ENCODE measurements around the gene ZNF664.

Gene ZNF664

DNA sequence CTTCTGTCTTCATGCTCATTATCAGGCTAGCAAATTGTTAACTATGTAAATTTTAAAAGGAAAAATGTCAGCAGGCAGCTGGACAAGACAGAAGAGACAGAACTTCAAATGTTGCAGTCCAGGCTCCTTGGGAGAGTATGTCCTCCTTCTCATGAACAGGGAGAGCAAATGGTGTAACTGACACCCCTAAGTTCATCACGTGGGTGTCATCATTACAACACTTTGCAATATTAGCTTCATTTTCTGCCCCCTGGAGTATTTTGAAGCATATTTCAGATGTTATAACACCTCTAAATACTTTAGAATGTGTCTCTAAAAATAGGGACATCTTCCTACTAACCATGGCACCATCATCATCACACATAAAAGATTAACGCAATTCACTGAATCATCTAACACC is 62.1 kb downstream of the ZNF664 start:
- no peak for DNase-seq

DNA sequence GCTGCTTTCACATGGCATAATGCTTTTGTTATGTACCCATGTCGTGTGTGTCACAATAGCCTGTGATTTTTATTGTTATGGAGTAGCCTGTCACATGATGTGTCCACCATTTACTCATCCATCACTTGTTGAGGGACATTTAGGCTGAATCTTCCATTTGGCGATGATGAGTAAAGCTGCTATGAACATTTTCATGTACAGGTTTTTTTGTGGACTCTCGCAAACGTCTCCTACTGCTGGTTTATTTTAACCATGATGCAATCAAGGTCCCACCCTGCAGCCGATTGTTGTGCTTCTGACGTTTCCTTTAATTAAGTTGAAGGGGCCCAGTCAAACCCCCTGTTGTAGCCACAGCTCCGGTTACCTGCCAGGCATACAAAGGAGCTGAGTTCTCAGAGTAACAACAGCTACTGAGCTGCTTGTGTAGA is 63.2 kb downstream of the ZNF664 start:
- DNase-seq = no peak

DNA sequence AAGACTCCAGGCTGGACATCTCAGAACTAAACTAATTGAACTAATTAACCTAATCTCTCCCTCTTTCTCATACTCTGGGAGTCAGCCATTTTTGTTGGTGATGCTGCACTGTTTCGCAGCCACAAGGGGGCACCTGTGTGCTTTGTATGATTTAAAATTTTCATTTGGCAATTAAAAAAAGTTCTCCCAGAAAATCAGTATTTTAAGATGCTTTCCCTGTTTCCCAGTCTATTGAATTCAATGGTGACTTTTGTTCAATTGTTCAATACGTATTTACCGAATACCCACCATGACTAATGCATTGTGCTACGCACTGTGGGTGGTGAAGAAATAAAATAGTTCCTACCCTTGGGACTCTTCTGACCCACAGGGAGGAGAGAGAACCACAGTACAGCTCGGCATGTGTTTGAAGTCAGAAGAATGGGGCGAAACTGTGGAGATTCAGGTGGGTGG is 63.7 kb downstream of the ZNF664 start:
- peak; percentile 75 for DNase-seq

DNA sequence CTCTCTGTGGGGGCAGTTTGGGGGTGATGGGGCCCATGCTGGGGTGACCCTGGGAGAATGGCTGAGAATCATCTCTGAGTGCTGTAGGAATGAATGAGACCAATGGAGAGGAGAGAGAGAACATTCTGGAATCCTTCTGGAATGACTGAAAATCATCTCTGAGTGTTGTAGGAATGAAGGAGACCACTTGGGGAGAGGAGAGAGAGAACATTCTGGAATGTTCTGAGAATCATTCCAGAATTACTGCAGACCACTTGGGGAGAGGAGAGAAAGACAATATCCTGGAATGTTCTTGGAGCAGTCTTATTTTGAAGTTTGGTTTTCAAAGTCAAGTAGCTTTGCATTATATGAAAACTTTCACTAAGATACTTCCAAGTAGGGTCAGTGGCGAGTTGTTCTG is 64.3 kb downstream of the ZNF664 start:
- no peak for DNase-seq

DNA sequence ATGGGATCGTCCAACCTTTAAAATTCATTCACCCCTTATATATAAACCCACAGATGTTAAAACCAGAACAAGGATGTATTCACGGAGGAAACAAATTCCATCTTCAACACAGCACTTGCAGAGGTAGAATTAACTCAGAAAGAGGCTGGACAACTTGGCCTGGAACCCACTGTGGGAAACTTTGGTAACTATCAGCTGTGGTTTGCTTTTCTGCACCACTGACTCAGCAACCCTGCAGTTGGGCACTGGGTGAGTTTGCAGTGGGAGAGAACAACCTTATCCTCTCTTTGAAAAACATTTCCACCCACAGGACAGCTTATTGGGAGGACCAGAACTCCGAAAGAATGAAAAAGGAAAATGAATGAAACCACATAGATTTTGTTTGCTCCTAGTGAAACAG is 66.3 kb downstream of the ZNF664 start:
- DNase-seq = no peak

DNA sequence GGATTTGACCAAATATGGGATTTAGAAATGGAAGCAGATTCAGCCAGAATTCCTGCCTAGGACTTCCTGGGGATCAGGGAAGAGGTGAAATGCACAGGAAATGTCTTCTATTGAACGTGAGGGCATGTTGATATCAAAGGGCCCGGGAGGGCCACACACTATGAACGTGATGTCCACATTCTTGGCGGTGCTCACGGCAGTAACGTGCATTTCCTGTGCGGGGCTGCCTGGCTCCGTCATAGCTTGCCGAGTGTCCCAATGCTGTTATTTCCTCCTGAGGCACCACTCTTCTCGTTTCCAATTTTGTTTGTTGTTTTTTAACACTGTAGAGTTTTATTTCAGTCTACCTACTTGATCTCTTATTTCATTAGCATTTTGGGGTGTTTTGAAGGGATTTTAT is 67.3 kb downstream of the ZNF664 start:
- no peak for DNase-seq

DNA sequence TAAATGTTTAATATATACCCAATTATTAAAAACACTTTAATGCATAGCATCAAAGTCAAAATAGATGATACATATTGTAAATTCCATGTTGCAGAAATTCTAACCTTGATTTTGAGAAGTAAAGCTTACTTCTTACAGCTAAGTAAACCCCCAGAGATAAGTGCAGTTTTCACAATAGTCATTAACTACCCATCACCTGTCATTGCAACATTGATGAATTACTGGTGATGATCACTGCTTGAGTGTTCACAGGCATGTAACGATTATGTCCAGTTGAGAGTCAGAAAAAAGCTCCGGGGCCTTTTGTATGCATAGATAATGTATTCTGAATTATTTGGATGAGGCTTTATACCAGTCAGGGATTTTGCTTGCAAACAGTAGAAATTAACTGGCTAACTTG is 67.7 kb downstream of the ZNF664 start:
- no peak for DNase-seq

DNA sequence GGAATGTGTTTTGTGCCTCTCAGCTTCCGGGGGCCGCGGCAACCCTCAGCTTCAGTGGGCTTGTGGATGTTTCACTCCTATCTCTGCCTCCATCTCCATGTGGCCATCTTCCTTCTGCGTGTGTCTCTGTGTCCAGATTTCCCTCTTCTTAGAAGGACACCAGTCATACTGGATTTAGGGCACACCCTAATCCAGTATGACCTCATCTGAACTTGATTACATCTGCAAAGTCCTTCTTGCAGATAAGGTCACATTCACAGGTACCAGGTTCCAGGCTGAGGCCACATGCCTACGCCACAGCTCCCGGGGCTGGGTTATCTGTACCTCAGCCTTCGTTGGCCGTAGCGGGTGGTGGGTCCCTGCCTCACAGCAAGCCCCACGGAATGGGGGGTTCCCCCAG is 68.9 kb downstream of the ZNF664 start:
- DNase-seq = no peak

DNA sequence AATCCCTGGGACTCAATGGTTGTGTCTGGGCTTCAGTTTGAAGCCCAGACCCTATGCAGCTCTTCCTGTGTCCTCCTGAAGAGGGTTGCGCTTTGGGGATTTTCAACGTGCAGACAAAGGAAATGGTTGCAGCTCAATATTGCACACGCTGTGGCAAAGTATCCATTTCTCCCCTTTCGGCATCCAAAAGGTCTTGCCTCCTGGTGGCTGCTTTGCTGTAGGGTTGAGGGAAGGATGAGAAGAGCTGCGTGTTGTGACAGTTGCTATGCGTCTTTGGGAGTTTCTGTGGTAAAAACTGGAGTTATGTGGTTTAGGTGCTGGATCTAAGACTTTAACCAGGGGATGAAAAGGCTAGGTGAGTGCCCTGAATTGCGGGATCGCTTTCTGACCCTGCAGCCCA is 71.0 kb downstream of the ZNF664 start:
- DNase-seq = no peak

DNA sequence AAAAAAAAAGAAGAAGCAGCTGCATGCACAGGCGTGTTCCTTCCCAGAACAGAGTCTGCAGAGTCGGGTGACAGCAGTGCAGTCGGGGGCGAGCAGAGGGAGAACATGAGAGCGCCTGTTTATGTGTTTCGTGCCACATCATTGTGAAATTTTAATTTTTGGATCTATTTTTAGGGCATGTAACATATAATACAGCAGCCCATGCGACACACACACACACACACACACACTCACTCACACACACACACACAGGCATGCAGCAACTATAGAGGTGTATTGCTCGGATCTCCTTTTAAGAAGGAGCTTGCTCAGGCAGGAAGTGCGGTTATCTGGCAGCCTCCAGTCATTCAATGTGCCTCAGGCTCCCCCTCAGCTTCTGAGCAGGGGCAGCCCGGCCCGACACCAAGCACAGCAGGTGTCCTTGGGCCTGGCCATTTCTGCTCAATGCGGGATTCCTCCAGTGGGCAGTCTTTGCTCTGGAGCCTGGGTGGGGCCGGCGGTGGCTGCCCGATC is 71.8 kb downstream of the ZNF664 start:
- DNase-seq = no peak

DNA sequence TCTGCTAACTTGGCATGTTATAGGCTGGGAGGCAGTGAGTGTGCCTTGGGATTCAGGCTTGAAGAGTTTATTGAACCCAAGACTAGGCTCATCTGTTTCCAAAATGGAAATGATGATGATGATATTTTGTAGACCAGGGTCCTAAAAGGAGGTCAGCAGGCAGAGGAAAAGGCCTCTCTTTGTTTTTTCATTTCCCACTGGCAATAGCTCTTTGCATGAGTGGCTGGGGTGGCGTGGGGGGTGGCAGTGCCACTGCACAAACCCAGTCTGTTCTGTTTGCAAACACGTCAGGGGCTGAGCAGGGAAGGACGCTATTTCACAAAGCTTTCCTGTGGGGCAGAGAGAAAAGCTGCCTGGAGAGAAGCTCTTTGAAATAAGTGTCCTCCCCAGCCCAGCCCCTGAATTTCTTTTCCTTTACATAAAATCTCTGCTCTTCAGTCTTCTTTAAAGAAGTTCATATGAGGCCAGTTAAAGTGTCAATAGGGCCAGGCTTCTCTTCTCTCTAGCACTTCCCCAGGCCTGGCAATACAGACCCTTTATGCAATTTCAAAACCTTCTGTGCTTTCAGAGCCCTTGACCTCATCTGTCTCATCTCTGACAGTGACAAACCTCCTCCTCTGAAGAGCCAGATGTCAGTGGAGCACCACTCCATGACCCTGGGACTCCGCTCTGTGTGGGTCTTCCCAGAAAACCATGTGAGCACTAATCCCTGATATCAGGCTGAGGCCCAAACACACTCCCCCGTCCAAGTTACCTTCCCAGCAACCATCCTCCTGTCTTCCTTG is 72.8 kb downstream of the ZNF664 start:
- DNase-seq = no peak

DNA sequence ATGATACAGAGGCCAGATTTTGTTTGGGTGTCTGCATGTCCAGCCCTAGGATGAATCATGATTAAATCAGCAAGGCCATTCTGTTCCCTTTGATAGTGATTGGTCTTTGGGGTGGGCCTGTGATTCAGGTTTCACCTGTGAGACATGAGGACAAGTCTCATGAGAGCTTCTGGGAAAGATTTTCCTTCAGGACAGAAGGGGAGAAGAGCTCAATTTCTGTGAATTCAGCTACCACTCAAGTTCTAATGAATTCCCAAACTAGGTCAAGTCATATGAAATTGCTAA is 73.4 kb downstream of the ZNF664 start:
- DNase-seq = no peak

DNA sequence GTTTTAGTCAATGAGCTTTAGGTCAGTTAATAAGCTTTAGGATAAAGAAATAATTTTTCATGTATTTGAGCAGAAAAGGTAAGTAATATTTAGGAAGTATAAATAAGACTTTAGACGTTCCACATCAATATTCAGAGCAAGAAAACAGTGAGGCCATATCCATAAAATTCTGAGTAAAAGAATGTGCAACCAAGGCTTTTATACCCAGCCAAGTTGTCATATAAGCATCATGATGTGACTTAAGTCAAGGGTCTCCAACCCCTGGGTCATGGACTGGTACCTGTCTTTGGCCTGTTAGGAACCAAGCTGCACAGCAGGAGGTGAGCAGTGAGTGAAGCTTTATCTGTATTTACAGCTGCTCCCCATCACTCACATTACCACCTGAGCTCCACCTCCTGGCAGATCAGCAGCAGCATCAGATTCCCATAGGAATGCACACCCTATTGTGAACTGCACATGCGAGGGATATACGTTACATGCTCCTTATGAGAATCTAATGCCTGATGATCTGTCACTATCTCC is 74.1 kb downstream of the ZNF664 start:
- no peak for DNase-seq

DNA sequence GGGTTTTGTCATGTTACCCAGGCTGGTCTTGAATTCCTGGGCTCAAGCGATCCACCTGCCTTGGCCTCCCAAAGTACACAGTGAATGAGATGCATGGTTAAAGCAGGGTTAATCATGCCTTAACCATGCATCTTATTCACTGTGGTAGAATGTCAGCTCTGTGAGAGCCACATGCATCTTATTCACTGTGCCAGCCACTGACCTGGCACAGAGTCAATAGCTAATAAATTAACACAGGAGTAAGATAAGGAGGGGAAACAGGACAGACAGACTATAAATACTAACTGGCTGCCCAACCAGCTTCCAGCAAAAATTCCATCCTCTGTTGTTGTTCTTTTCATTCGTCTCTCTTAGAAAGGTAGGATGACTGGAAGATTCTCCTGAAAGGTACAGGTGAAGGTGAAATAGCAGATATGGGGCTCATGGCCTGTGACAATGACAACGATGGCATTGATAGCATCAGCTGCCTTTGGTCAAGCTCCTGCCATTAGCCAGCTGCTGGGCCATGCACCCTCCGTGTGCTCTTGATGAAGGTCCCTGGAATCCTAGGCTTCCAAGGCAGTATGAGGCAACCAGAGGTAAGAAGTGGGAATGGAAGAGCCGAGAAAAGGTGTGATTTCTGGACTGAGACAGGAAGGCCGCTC is 76.6 kb downstream of the ZNF664 start:
- no peak for DNase-seq

DNA sequence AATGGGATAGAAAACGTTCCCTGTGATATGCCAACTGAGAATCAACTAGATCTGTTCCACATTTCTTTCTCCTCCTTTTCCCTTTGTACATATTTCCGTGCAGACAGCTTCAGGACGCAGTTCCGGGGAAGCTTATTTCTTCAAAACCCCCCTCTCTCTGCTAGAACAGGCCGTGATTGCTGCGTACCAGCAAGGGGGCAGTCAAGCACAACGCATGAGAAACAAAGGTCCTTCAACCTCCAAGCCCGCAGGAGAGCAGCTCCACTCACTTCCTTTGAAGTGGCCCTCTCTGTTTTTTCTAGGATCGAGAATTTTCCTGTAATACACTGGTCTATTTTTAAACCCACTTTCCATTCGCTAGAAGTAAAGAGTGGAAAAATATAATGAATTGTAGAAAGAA is 80.8 kb downstream of the ZNF664 start:
- DNase-seq = no peak

DNA sequence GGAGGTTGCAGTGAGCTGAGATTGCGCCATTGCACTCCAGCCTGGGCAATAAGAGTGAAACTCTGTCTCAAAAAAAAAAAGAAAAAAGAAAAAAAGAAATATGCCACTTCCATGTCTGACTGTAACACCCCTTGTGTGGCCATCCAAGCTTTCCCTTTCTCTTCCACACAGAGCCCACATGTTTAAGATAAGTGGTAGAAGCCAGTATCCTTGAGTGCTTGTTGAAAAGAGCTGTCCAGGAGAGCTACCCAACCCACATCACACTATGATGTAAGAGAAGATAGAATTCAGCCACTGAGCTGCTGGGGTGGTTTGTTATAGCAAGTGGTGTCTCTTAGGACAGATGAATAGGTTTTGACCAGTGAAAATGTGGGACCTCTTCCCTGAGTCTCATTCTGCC is 82.1 kb downstream of the ZNF664 start:
- no peak for DNase-seq

DNA sequence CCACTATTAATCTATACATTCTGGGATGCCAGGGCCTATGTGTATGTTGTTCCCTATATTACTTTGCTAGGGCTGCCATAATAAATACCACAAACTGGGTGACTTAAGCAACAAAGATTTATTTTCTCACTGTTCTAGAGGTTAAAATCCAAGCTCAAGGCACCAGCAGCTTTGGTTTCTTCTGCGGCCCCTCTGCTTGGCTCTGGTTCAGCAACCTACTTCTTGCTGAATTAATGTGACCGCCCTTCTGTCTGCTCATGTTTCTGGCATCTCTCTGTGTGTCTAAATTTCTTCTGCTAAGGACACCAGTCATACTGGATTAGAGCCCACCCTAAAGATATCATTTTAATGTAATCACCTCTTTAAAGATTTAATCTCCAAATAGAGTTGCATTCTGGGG is 84.7 kb downstream of the ZNF664 start:
- no peak for DNase-seq

DNA sequence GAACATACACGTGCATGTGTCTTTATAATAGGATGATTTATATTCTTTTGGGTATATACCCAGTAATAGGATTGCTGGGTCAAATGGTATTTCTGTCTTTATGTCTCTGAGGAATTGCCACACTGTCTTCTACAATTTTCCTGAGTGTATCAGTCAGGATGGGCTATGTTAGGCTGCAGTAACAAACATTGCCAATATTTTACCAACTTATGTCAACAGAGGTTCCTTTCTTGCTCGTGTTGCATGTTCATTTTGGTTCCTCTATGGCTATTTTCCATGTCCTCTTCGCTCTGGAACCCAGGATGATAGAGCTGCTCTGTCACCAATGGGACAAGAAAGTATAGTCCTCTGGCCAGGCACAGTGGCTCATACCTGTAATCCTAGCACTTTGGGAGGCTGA is 86.7 kb downstream of the ZNF664 start:
- DNase-seq = no peak
